Right lobe of liver (tissue), 4 donors: Measurements from ENCODE around the gene GFRA1.

Experiments
- POLR2A ChIP-seq: fragments of 450-650 bp; IDR thresholded peaks from one replicate; pipeline ENCODE4 v1.6.1; 2017; ENCODE audit warnings: antibody characterized with exemption, mild to moderate bottlenecking
- TF ChIP-seq, protein P1 (sequence below), 4 donors: fragments of 200-600 bp in 3 of 4; fragments of 450-650 bp in 1 of 4; IDR thresholded peaks; one replicate each; pipeline versions ENCODE4 v1.5.1 to v1.8.0; 2016 to 2022; ENCODE audit warnings: antibody characterized with exemption in 4 of 4, mild to moderate bottlenecking in 2 of 4
- donor health status: DM: no; HTN: no; CAD: no.
- donor health status: DM: no; HTN: no; CAD: no.
- donor health status: DM: no; HTN: yes; CAD: no.

DNA sequence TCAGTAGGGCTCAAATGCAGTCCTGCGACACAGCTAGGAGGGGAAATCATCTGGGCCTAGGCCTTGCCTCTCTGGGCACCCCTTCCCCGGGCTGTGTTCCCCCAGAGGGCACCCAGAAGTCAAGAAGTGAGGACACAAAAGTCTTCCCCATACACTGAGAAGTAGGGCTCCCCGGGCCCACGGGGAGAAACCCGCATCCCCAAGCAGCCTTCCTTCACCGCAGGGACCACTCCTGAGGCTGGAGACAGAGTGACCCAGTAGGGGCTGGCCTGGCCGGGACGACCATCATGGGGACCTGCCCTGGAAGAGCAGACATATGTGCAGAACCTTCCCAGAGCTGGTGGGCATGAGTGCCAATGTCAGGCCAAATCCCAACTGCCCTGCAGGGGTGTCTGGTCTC is 163.5 kb downstream of the GFRA1 start:
- no peak for TF ChIP-seq POLR2A
- TF ChIP-seq, protein P1, sequence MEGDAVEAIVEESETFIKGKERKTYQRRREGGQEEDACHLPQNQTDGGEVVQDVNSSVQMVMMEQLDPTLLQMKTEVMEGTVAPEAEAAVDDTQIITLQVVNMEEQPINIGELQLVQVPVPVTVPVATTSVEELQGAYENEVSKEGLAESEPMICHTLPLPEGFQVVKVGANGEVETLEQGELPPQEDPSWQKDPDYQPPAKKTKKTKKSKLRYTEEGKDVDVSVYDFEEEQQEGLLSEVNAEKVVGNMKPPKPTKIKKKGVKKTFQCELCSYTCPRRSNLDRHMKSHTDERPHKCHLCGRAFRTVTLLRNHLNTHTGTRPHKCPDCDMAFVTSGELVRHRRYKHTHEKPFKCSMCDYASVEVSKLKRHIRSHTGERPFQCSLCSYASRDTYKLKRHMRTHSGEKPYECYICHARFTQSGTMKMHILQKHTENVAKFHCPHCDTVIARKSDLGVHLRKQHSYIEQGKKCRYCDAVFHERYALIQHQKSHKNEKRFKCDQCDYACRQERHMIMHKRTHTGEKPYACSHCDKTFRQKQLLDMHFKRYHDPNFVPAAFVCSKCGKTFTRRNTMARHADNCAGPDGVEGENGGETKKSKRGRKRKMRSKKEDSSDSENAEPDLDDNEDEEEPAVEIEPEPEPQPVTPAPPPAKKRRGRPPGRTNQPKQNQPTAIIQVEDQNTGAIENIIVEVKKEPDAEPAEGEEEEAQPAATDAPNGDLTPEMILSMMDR (IDR thresholded peaks at IDR 0.05), result no peak
